Lower lobe of right lung (tissue), 2 donors: Measurements from ENCODE around the gene TBC1D17. TPM values are rescaled to one million over a fixed set of nuclear protein-coding genes. Genes with fewer than 3 reads are reported as not detected.

ENCODE experiments used
- ATAC-seq, 2 donors: fragments of 200-7000 bp; cut with Tn5 transposase; one replicate each; pipeline ENCODE4 v1.9.1; 2020 to 2022; ENCODE audit warnings: mild to moderate bottlenecking in 2 of 2, moderate library complexity in 2 of 2
- DNase-seq: peaks from one replicate; pipeline ENCODE4 v3.0.0-alpha.2; 2020
- H3K27ac ChIP-seq: fragments of 200-600 bp; one replicate; pipeline ENCODE4 v1.8.0; 2022
- H3K27me3 ChIP-seq: fragments of 200-600 bp; one replicate; pipeline ENCODE4 v1.8.0; 2022; ENCODE audit warnings: low read depth
- H3K36me3 ChIP-seq: fragments of 200-600 bp; one replicate; pipeline ENCODE4 v1.8.0; 2022; ENCODE audit warnings: mild to moderate bottlenecking
- H3K4me1 ChIP-seq: fragments of 200-600 bp; one replicate; pipeline ENCODE4 v1.8.0; 2022
- H3K4me3 ChIP-seq: fragments of 200-600 bp; one replicate; pipeline ENCODE4 v1.8.0; 2022; ENCODE audit warnings: mild to moderate bottlenecking
- H3K9me3 ChIP-seq: fragments of 200-600 bp; one replicate; pipeline ENCODE4 v1.8.0; 2022
- CTCF ChIP-seq: fragments of 200-600 bp; IDR thresholded peaks from one replicate; pipeline ENCODE4 v1.8.0; 2022; ENCODE audit warnings: antibody characterized with exemption, mild to moderate bottlenecking
- intact Hi-C: fragments of 100-400 bp; cut with DNase I; formaldehyde crosslinking; loops from one replicate; pipeline ENCODE4 v1.11.0; 2022
- total RNA-seq: library from RNA; stranded (reverse); fragmentation: NEBNext Ultra II Directional; extraction: Animal tissue kit (Norgen Biotek cat#: 25700); gene quantifications from one replicate; pipeline ENCODE4 v1.2.1, GENCODE V29; 2021
- donor health status: DM: no; HTN: yes; CAD: no; lungs with severe emphysema.

TBC1D17 gene
- total RNA-seq, 1 donor from 2014 or later, result 53.1 TPM

DNA sequence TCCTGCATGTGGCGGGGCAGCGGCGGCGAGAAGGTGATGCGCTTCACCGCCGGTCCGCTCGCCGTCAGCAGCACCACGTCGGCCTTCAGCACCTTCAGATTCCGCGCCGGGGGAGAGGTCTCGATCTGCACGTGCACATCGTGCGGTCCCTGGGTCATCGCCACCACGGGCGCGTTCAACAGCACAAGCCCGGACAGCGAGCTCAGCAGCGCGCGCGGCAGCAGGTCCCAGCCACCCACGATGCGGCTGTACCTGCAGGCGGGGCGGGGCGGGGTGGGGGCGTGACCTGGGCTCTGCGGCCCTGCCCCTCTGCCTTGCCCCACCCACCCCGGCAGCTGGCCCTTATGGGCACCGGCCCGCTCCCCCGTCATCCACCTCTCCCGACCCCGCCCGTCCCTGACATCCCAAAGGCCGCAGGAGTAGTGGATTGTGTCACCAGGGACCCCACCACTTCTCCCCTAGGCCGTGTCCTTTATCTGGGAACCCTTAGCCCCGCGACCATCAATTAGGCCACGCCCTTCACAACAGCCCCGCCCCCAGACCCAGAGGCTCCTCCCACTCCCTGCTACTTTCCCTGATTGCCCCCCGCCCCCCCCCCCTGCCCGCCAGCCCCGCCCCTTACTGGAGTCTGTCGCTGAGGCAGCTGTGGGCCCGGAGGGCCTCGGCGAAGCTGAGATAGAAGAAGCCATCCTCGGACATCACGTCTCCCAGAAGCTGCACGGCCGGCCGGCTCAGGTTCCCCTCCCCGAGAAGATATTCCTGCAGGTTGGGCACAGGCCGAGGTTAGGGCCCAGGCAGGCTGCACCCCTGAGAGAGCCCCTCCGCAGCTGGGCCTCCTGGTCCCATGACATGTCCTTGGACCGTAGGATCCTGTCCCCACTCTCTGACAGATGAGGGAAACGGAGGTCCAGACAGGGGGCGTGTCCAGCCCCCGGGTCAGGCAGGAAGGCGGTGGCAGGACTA lies 13.1 kb downstream of the TBC1D17 start:
- Histone ChIP-seq H3K27me3 (peaks cover 3% of the 10 kb centered on the region), H3K9me3 (no peaks in the 10 kb centered on the region), H3K27ac (no peak overlapping the region), H3K4me3 (peak overlapping the region; percentile 53), H3K4me1 (peaks cover 10% of the 10 kb centered on the region), H3K36me3 (peaks cover 14% of the 10 kb centered on the region)
- intact Hi-C loops, result no loop called here
- TF ChIP-seq CTCF, result no peak
- ATAC-seq (peak; percentile 78 to 83), DNase-seq (peak; percentile 71)

- Histone ChIP-seq H3K4me1 (peaks cover 16% of the 10 kb centered on the region), H3K4me3 (no peak overlapping the region), H3K27ac (no peak overlapping the region), H3K36me3 (peaks cover 6% of the 10 kb centered on the region), H3K9me3 (no peaks in the 10 kb centered on the region), H3K27me3 (peaks cover 3% of the 10 kb centered on the region)
- intact Hi-C loops, result no loop called here
- no peak for TF ChIP-seq CTCF
- ATAC-seq, result no peak
- no peak for DNase-seq
Observed at GRCh38 chr19:49891393-49891792, 13.9 kb downstream of the TBC1D17 start.

DNA sequence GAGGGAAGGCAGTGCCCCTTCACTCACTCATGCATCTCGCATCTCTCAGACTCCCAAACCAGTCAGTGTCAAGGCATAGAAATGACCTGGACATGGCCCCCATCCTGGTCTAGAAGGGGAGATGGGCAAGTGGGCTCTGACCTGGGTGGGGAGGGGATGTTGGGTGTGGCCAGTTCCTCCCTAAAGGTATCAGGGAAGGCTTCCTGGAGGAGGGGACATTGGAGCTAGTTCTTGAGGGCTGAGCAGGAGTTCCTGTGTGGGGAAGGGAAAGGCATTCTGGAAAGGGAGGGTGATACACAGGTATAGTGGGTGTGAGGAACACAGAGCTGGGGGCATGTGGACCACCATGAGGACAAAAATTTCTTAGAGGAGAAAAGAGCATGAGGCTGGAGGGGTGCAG lies 15.2 kb downstream of the TBC1D17 start:
- H3K36me3 ChIP-seq, result peaks cover 4% of the 10 kb centered on the region
- TF ChIP-seq CTCF, result no peak
- no peak overlapping the region for H3K4me3 ChIP-seq
- H3K27ac ChIP-seq, result no peak overlapping the region
- peaks cover 29% of the 10 kb centered on the region for H3K4me1 ChIP-seq
- no peak for ATAC-seq
- intact Hi-C loops, result no loop called here
- DNase-seq, result no peak
- peaks cover 3% of the 10 kb centered on the region for H3K27me3 ChIP-seq
- no peaks in the 10 kb centered on the region for H3K9me3 ChIP-seq

GRCh38 chr19:49894011-49894664 lies 16.6 kb downstream of the TBC1D17 start:
- Histone ChIP-seq H3K27me3 (peaks cover 3% of the 10 kb centered on the region), H3K27ac (no peak overlapping the region), H3K9me3 (no peaks in the 10 kb centered on the region), H3K4me3 (no peak overlapping the region), H3K4me1 (peaks cover 37% of the 10 kb centered on the region), H3K36me3 (no peaks in the 10 kb centered on the region)
- DNase-seq (no peak), ATAC-seq (no peak)
- TF ChIP-seq CTCF, result no peak
- intact Hi-C loops, result no loop called here

GRCh38 chr19:49894879-49895565 lies 17.5 kb downstream of the TBC1D17 start:
- ATAC-seq, result no peak
- Histone ChIP-seq H3K36me3 (no peaks in the 10 kb centered on the region), H3K9me3 (no peaks in the 10 kb centered on the region), H3K27me3 (peaks cover 3% of the 10 kb centered on the region), H3K4me3 (no peak overlapping the region), H3K4me1 (peaks cover 32% of the 10 kb centered on the region), H3K27ac (no peak overlapping the region)
- intact Hi-C loops, result no loop called here
- DNase-seq, result no peak
- TF ChIP-seq CTCF, result no peak
